ENCODE results near the gene VSX2.

Gene VSX2

DNA sequence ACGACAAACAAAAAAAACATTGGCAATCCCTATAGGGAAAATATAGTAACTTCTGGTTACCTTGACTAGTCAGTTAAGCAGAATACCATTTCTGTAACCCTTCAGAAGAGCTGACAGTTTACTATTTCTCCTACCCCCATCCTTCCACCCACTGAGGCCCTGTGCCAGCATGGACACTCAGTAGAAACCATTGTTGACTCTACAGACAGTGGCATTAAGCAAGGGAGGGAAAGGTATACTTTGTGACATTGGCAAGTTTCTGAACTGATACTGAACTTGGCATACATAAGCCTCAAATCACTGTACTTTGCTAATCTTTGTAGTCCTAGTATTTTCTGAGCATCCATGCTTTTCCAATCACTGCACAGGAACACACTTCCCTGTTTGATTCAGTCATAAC lies 33.4 kb upstream of the VSX2 start (continued):
- TF ChIP-seq, protein P1, sequence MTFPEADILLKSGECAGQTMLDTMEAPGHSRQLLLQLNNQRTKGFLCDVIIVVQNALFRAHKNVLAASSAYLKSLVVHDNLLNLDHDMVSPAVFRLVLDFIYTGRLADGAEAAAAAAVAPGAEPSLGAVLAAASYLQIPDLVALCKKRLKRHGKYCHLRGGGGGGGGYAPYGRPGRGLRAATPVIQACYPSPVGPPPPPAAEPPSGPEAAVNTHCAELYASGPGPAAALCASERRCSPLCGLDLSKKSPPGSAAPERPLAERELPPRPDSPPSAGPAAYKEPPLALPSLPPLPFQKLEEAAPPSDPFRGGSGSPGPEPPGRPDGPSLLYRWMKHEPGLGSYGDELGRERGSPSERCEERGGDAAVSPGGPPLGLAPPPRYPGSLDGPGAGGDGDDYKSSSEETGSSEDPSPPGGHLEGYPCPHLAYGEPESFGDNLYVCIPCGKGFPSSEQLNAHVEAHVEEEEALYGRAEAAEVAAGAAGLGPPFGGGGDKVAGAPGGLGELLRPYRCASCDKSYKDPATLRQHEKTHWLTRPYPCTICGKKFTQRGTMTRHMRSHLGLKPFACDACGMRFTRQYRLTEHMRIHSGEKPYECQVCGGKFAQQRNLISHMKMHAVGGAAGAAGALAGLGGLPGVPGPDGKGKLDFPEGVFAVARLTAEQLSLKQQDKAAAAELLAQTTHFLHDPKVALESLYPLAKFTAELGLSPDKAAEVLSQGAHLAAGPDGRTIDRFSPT (tag by site-specific recombination; IDR thresholded peaks at IDR 0.05), result no peak
- TF ChIP-seq MZF1 (tag by site-specific recombination; IDR thresholded peaks at IDR 0.05; ENCODE audit: borderline replicate concordance) (no peak), ZNF24 (tag by site-specific recombination; IDR thresholded peaks at IDR 0.05) (no peak), ZNF155 (tag by site-specific recombination; IDR thresholded peaks at IDR 0.05) (no peak)
- TF ChIP-seq, protein P2, sequence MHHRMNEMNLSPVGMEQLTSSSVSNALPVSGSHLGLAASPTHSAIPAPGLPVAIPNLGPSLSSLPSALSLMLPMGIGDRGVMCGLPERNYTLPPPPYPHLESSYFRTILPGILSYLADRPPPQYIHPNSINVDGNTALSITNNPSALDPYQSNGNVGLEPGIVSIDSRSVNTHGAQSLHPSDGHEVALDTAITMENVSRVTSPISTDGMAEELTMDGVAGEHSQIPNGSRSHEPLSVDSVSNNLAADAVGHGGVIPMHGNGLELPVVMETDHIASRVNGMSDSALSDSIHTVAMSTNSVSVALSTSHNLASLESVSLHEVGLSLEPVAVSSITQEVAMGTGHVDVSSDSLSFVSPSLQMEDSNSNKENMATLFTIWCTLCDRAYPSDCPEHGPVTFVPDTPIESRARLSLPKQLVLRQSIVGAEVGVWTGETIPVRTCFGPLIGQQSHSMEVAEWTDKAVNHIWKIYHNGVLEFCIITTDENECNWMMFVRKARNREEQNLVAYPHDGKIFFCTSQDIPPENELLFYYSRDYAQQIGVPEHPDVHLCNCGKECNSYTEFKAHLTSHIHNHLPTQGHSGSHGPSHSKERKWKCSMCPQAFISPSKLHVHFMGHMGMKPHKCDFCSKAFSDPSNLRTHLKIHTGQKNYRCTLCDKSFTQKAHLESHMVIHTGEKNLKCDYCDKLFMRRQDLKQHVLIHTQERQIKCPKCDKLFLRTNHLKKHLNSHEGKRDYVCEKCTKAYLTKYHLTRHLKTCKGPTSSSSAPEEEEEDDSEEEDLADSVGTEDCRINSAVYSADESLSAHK (tag by site-specific recombination; IDR thresholded peaks at IDR 0.05), result no peak

DNA sequence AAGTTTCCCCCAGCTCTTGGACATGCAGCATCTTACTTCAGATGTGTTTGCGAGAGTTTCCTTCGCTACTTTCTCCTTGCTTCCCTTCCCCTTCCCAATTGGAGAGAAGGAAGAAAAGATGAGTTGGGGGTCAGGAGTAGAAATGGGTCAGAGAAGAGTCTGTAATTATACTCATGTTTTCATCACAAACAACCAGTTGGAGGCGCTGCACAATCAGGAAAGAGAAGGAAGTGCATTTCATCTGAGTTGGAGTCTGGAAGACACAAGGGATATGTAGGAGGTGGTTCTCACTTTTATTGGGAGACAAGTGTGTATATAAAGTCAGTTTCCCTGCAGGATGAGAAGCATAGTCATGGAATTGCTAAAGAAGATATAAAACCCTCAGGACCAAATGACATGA lies 31.3 kb upstream of the VSX2 start:
- POLR2A ChIA-PET, result no interaction called here

More for the DNA sequence above, 31.3 kb upstream of the VSX2 start:
- H3K4me1 ChIP-seq (ENCODE audit: control insufficient read depth, insufficient read depth, low read length), result no peaks in the 10 kb centered on the region
- H3K4me3 ChIP-seq (ENCODE audit: low read depth, low read length), result no peak overlapping the region
- H3K27ac ChIP-seq (ENCODE audit: extremely low read depth, low read depth, low read length), result no peak overlapping the region
- TF ChIP-seq ZSCAN30 (tag by site-specific recombination; IDR thresholded peaks at IDR 0.05) (no peak), ZNF596 (tag by site-specific recombination; IDR thresholded peaks at IDR 0.05) (no peak), ZNF571 (tag by site-specific recombination; IDR thresholded peaks at IDR 0.05) (no peak), HOXA7 (CRISPR knock-in tag; IDR thresholded peaks at IDR 0.05; ENCODE audit: borderline replicate concordance) (no peak), ZNF202 (tag by site-specific recombination; IDR thresholded peaks at IDR 0.05; ENCODE audit: borderline replicate concordance) (no peak), ZNF311 (tag by site-specific recombination; IDR thresholded peaks at IDR 0.05; ENCODE audit: borderline replicate concordance) (no peak), ZNF510 (tag by site-specific recombination; IDR thresholded peaks at IDR 0.05; ENCODE audit: insufficient replicate concordance) (no peak), YY2 (tag by site-specific recombination; IDR thresholded peaks at IDR 0.05) (no peak), ZNF19 (tag by site-specific recombination; IDR thresholded peaks at IDR 0.05; ENCODE audit: low read depth) (no peak), ZNF174 (tag by site-specific recombination; IDR thresholded peaks at IDR 0.05) (no peak), GFI1B (tag by site-specific recombination; IDR thresholded peaks at IDR 0.05) (no peak), ZNF707 (tag by site-specific recombination; IDR thresholded peaks at IDR 0.05) (no peak), ZFP41 (tag by site-specific recombination; IDR thresholded peaks at IDR 0.05; ENCODE audit: borderline replicate concordance) (no peak), ZNF549 (tag by site-specific recombination; IDR thresholded peaks at IDR 0.05) (no peak), ZBTB7A (tag by site-specific recombination; IDR thresholded peaks at IDR 0.05; ENCODE audit: low read depth) (no peak)
- TF ChIP-seq, protein P3, sequence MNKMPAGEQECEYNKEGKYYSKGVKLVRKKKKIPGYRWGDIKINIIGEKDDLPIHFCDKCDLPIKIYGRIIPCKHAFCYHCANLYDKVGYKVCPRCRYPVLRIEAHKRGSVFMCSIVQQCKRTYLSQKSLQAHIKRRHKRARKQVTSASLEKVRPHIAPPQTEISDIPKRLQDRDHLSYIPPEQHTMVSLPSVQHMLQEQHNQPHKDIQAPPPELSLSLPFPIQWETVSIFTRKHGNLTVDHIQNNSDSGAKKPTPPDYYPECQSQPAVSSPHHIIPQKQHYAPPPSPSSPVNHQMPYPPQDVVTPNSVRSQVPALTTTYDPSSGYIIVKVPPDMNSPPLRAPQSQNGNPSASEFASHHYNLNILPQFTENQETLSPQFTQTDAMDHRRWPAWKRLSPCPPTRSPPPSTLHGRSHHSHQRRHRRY (tag by site-specific recombination; IDR thresholded peaks at IDR 0.05), result no peak
- TF ChIP-seq, protein P4, sequence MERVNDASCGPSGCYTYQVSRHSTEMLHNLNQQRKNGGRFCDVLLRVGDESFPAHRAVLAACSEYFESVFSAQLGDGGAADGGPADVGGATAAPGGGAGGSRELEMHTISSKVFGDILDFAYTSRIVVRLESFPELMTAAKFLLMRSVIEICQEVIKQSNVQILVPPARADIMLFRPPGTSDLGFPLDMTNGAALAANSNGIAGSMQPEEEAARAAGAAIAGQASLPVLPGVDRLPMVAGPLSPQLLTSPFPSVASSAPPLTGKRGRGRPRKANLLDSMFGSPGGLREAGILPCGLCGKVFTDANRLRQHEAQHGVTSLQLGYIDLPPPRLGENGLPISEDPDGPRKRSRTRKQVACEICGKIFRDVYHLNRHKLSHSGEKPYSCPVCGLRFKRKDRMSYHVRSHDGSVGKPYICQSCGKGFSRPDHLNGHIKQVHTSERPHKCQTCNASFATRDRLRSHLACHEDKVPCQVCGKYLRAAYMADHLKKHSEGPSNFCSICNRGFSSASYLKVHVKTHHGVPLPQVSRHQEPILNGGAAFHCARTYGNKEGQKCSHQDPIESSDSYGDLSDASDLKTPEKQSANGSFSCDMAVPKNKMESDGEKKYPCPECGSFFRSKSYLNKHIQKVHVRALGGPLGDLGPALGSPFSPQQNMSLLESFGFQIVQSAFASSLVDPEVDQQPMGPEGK (tag by site-specific recombination; IDR thresholded peaks at IDR 0.05), result no peak
- TF ChIP-seq, protein P5, sequence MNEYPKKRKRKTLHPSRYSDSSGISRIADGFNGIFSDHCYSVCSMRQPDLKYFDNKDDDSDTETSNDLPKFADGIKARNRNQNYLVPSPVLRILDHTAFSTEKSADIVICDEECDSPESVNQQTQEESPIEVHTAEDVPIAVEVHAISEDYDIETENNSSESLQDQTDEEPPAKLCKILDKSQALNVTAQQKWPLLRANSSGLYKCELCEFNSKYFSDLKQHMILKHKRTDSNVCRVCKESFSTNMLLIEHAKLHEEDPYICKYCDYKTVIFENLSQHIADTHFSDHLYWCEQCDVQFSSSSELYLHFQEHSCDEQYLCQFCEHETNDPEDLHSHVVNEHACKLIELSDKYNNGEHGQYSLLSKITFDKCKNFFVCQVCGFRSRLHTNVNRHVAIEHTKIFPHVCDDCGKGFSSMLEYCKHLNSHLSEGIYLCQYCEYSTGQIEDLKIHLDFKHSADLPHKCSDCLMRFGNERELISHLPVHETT (tag by site-specific recombination; IDR thresholded peaks at IDR 0.05), result no peak
- CTCF ChIA-PET, result interaction anchor here (0.7 to 4.1 kb wide), 6 partner anchors 26 to 221 kb away, joined by 3 to 20 read pairs (median 4); no protein-coding TSS in a partner anchor
- no peaks in the 10 kb centered on the region for H3K9me3 ChIP-seq (ENCODE audit: control insufficient read depth, insufficient read depth, low read depth, low read length)
- H3K36me3 ChIP-seq (ENCODE audit: control insufficient read depth in 2 of 2, insufficient read depth in 1 of 2, low read length in 2 of 2), result peaks cover 0 to 7% of the 10 kb centered on the region in 2 experiments; a peak in 1 of 3 replicates
